Measurements from ENCODE around the gene TSLP. TPM values are rescaled to one million over a fixed set of nuclear protein-coding genes. Genes with fewer than 3 reads are reported as not detected.

The TSLP gene
- total and polyA plus RNA-seq, 2 of the 8 experiments (the other 6 are each of a cell fraction or from before 2014, with no cell fraction given) = 0.39 to 1.9 TPM

- H3K14ac ChIP-seq (ENCODE audit: insufficient read length) = no peak overlapping the region
- no peak overlapping the region for H2BK12ac ChIP-seq (ENCODE audit: low read depth, low read length)
- ChIA-PET POLR2A (ENCODE audit: partially characterized antibody) (interaction anchor here (1.3 kb wide), 1 partner anchor 9 kb away, joined by 6 read pairs; no protein-coding TSS in a partner anchor), CTCF (ENCODE audit: partially characterized antibody) (interaction anchor here (0.6 to 1.2 kb wide), 2 partner anchors 31 to 1587 kb away, joined by 3 to 4 read pairs; no protein-coding TSS in a partner anchor)
- no peak overlapping the region for H3K4ac ChIP-seq (replicated peaks; ENCODE audit: insufficient read length, low read depth, low read length)
- H3K4me2 ChIP-seq (ENCODE audit: insufficient read depth in 1 of 2, low read depth in 2 of 2, low read length in 2 of 2) = no peak overlapping the region
- H3K9me3 ChIP-seq (ENCODE audit: insufficient read depth in 2 of 2, low read depth in 1 of 2, low read length in 1 of 2) = no peaks in the 10 kb centered on the region
- H4K8ac ChIP-seq (ENCODE audit: extremely low read depth, insufficient read depth, low read length) = no peak overlapping the region
- H3K79me2 ChIP-seq (ENCODE audit: control insufficient read depth in 1 of 2, insufficient read depth in 2 of 2, low read length in 2 of 2) = no peaks in the 10 kb centered on the region
- H2BK5ac ChIP-seq (ENCODE audit: low read depth, low read length) = no peak overlapping the region
- no peak overlapping the region for H3K9ac ChIP-seq (replicated peaks in 1 of 4; ENCODE audit: extremely low read depth in 1 of 4, low read depth in 3 of 4, low read length in 3 of 4)
- no peak overlapping the region for H3K4me3 ChIP-seq (ENCODE audit: extremely low read depth in 1 of 4, insufficient read depth in 2 of 4, low read depth in 3 of 4, low read length in 4 of 4)
- no peak overlapping the region for H2BK20ac ChIP-seq (ENCODE audit: low read length)
- no peak overlapping the region for H3K18ac ChIP-seq (ENCODE audit: extremely low read depth, low read length)
- no peak overlapping the region for H2AK5ac ChIP-seq (ENCODE audit: low read depth, low read length)
- H3K23ac ChIP-seq (ENCODE audit: insufficient read length) = no peak overlapping the region
- H3K23me2 ChIP-seq (ENCODE audit: low read depth, low read length) = no peaks in the 10 kb centered on the region
- no peak overlapping the region for H3K56ac ChIP-seq (replicated peaks; ENCODE audit: insufficient read length, low read depth, low read length)
- H3K4me1 ChIP-seq (replicated peaks in 1 of 4; ENCODE audit: control insufficient read depth in 3 of 4, insufficient read depth in 4 of 4, low read length in 3 of 4) = peaks cover 0 to 7% (median 0%) of the 10 kb centered on the region in 4 experiments; a peak in 3 of 7 replicates
- no peak overlapping the region for H2BK15ac ChIP-seq (ENCODE audit: low read length)
- H3K27me3 ChIP-seq (replicated peaks in 1 of 4; ENCODE audit: control insufficient read depth in 3 of 4, extremely low read depth in 1 of 4, insufficient read depth in 3 of 4, low read length in 3 of 4) = no peaks in the 10 kb centered on the region
- DNase-seq (ENCODE audit: low read depth in 1 of 2, low spot score in 2 of 2) (no peak), FAIRE-seq (no peak)
- H2BK120ac ChIP-seq (replicated peaks; ENCODE audit: low read depth, low read length) = no peak overlapping the region
- no peak overlapping the region for H4K91ac ChIP-seq (replicated peaks; ENCODE audit: insufficient read length, low read length)
- H3K79me1 ChIP-seq (ENCODE audit: low read depth, low read length) = no peaks in the 10 kb centered on the region
- WGBS, 2 experiments (ENCODE audit: extremely low coverage in 1 of 2, insufficient coverage in 1 of 2, insufficient read length in 1 of 2, insufficient replicate concordance in 2 of 2, low coverage in 1 of 2, low lambda C conversion rate in 2 of 2, missing lambda C conversion rate in 1 of 2) = 93% methylated on average over 1 of the region's 1 CpG; no CpG with 5 or more reads in 1 of the 2 experiments
- no peak overlapping the region for H4K5ac ChIP-seq (ENCODE audit: insufficient read length, low read depth, low read length)
- peaks cover 0 to 66% (median 21%) of the 10 kb centered on the region in 4 experiments; a peak in 6 of 8 replicates for H3K36me3 ChIP-seq (ENCODE audit: control insufficient read depth in 2 of 4, insufficient read depth in 4 of 4, low read length in 3 of 4)
- H4K20me1 ChIP-seq (replicated peaks in 1 of 2; ENCODE audit: control insufficient read depth in 1 of 2, insufficient read depth in 2 of 2, low read length in 2 of 2) = no peaks in the 10 kb centered on the region
- H3K27ac ChIP-seq (ENCODE audit: low read depth, low read length) = no peak overlapping the region
- no peak overlapping the region for H2AFZ ChIP-seq (ENCODE audit: low read length)
- no peak for TF ChIP-seq YY1 (IDR thresholded peaks at IDR 0.05; ENCODE audit: low read depth, low read length)
- TF ChIP-seq SIN3A (conservative IDR thresholded peaks at IDR 0.05 in 1 of 2, IDR thresholded peaks at IDR 0.05 in 1 of 2; ENCODE audit: low read depth in 1 of 2, low read length in 2 of 2) = no peak
- TF ChIP-seq, protein P1, sequence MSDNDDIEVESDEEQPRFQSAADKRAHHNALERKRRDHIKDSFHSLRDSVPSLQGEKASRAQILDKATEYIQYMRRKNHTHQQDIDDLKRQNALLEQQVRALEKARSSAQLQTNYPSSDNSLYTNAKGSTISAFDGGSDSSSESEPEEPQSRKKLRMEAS (IDR thresholded peaks at IDR 0.05) = no peak
- TF ChIP-seq NRF1 (IDR thresholded peaks at IDR 0.05; ENCODE audit: low read depth, low read length) = no peak
- no peak for TF ChIP-seq TCF12 (IDR thresholded peaks at IDR 0.05; ENCODE audit: low read depth, low read length)
- no peak for TF ChIP-seq POU5F1 (IDR thresholded peaks at IDR 0.05; ENCODE audit: low read depth, low read length)
- no peak for TF ChIP-seq SRF (IDR thresholded peaks at IDR 0.05; ENCODE audit: low read depth, low read length)
- no peak for TF ChIP-seq NANOG (IDR thresholded peaks at IDR 0.05; ENCODE audit: insufficient read depth, low read depth, low read length, poor library complexity, severe bottlenecking)
- TF ChIP-seq CREB1 (IDR thresholded peaks at IDR 0.05) = no peak
- no peak for TF ChIP-seq E2F6 (IDR thresholded peaks at IDR 0.05)
- no peak for TF ChIP-seq GTF2F1 (IDR thresholded peaks at IDR 0.05; ENCODE audit: borderline replicate concordance, low read depth, low read length)
- TF ChIP-seq ZNF274 (IDR thresholded peaks at IDR 0.05; ENCODE audit: borderline replicate concordance, extremely low read depth, low read length) = no peak
- TF ChIP-seq HDAC2 (IDR thresholded peaks at IDR 0.05; ENCODE audit: borderline replicate concordance in 1 of 2, low read depth in 2 of 2, low read length in 2 of 2) = no peak
Observed at GRCh38 chr5:111124793-111125192, 53.3 kb downstream of the TSLP start.
